ENCODE data around the gene AQP9. TPM values are rescaled to one million over a fixed set of nuclear protein-coding genes. Genes with fewer than 3 reads are reported as not detected.

Gene AQP9
- total RNA-seq, 4 donors from 2014 or later: 0.50 to 5.1 (median 3.0) TPM; not detected in 1

GRCh38 chr15:58139276-58139988, 1.3 kb downstream of the AQP9 start:
- Histone ChIP-seq H3K4me3 (no peak overlapping the region), H3K4me1 (peaks cover 0 to 2% (median 0%) of the 10 kb centered on the region in 3 donors), H3K27me3 (no peaks in the 10 kb centered on the region), H3K9me3 (no peaks in the 10 kb centered on the region), H3K36me3 (no peaks in the 10 kb centered on the region), H3K27ac (peak overlapping the region in 1 of 4 donors; percentile 8)
- 16 to 29% methylated on average over 5 of the region's 5 CpGs for WGBS, 2 donors (ENCODE audit: low coverage in 1 of 2)
- no peak for TF ChIP-seq EP300 (IDR thresholded peaks at IDR 0.05)
- no peak for TF ChIP-seq CTCF (IDR thresholded peaks at IDR 0.05)
- TF ChIP-seq POLR2AphosphoS5 (IDR thresholded peaks at IDR 0.05): no peak
- TF ChIP-seq POLR2A (IDR thresholded peaks at IDR 0.05): no peak
- peak; percentile 50 for ATAC-seq

GRCh38 chr15:58139989-58140522, 1.9 kb downstream of the AQP9 start:
- Histone ChIP-seq H3K27ac (peak overlapping the region in 1 of 4 donors; percentile 8), H3K4me1 (peaks cover 0 to 2% (median 0%) of the 10 kb centered on the region in 3 donors), H3K4me3 (no peak overlapping the region), H3K36me3 (no peaks in the 10 kb centered on the region), H3K9me3 (no peaks in the 10 kb centered on the region), H3K27me3 (no peaks in the 10 kb centered on the region)
- 36 to 46% methylated on average over 3 of the region's 3 CpGs for WGBS, 2 donors (ENCODE audit: low coverage in 1 of 2)
- TF ChIP-seq POLR2A (IDR thresholded peaks at IDR 0.05) (no peak), POLR2AphosphoS5 (IDR thresholded peaks at IDR 0.05) (no peak), CTCF (IDR thresholded peaks at IDR 0.05) (no peak), EP300 (IDR thresholded peaks at IDR 0.05) (no peak)
- ATAC-seq: peak; percentile 60

GRCh38 chr15:58141894-58142293, 3.7 kb downstream of the AQP9 start:
- no peaks in the 10 kb centered on the region for H3K9me3 ChIP-seq
- peaks cover 0 to 2% (median 0%) of the 10 kb centered on the region in 3 donors for H3K4me1 ChIP-seq
- H3K27me3 ChIP-seq: no peaks in the 10 kb centered on the region
- TF ChIP-seq CTCF (IDR thresholded peaks at IDR 0.05): no peak
- TF ChIP-seq POLR2AphosphoS5 (IDR thresholded peaks at IDR 0.05): no peak
- TF ChIP-seq POLR2A (IDR thresholded peaks at IDR 0.05): no peak
- TF ChIP-seq EP300 (IDR thresholded peaks at IDR 0.05): no peak
- H3K27ac ChIP-seq: no peak overlapping the region
- no peak for ATAC-seq
- 84% methylated on average over 5 of the region's 6 CpGs; no CpG with 5 or more reads in 1 of the 2 donors for WGBS, 2 donors (ENCODE audit: low coverage in 1 of 2)
- H3K36me3 ChIP-seq: no peaks in the 10 kb centered on the region
- no peak overlapping the region for H3K4me3 ChIP-seq

GRCh38 chr15:58142827-58143461, 4.8 kb downstream of the AQP9 start:
- WGBS, 2 donors (ENCODE audit: low coverage in 1 of 2): 20 to 57% methylated on average over 1 to 4 of the region's 6 CpGs
- no peak for ATAC-seq

More at GRCh38 chr15:58142827-58143461, 4.8 kb downstream of the AQP9 start:
- Histone ChIP-seq H3K4me1 (peaks cover 0 to 2% (median 0%) of the 10 kb centered on the region in 3 donors), H3K9me3 (no peaks in the 10 kb centered on the region), H3K27me3 (no peaks in the 10 kb centered on the region), H3K36me3 (no peaks in the 10 kb centered on the region), H3K4me3 (no peak overlapping the region), H3K27ac (no peak overlapping the region)
- TF ChIP-seq EP300 (IDR thresholded peaks at IDR 0.05): no peak
- TF ChIP-seq POLR2A (IDR thresholded peaks at IDR 0.05): no peak
- TF ChIP-seq POLR2AphosphoS5 (IDR thresholded peaks at IDR 0.05): no peak
- no peak for TF ChIP-seq CTCF (IDR thresholded peaks at IDR 0.05)

Measured in gastroesophageal sphincter (tissue), 4 donors.